Suprapubic skin (tissue), 4 donors: Measurements from ENCODE around the gene DYNC2H1. TPM values are rescaled to one million over a fixed set of nuclear protein-coding genes. Genes with fewer than 3 reads are reported as not detected.

Experiments used
- DNase-seq, 2 donors: peaks; one replicate each; pipeline ENCODE4 v3.0.0-alpha.2; 2019; ENCODE audit warnings: low spot score in 2 of 2
- H3K27ac ChIP-seq: fragments of 200-600 bp; sonication (generic); one replicate; pipeline ENCODE4 v1.5.1; 2019
- H3K27me3 ChIP-seq: fragments of 200-600 bp; sonication (generic); one replicate; pipeline ENCODE4 v1.5.1; 2019
- H3K36me3 ChIP-seq: fragments of 200-600 bp; sonication (generic); one replicate; pipeline ENCODE4 v1.5.1; 2019
- H3K4me1 ChIP-seq: fragments of 200-600 bp; sonication (generic); one replicate; pipeline ENCODE4 v1.5.1; 2019
- H3K4me3 ChIP-seq: fragments of 200-600 bp; sonication (generic); one replicate; pipeline ENCODE4 v1.5.1; 2019; ENCODE audit warnings: mild to moderate bottlenecking
- H3K9me3 ChIP-seq: fragments of 200-600 bp; sonication (generic); one replicate; pipeline ENCODE4 v1.5.1; 2019
- CTCF ChIP-seq, 2 donors: fragments of 200-600 bp in 1 of 2; fragments of 450-650 bp in 1 of 2; sonication (generic) in 1 of 2; IDR thresholded peaks; one replicate each; pipeline ENCODE4 v1.5.1; 2016 to 2019; ENCODE audit warnings: antibody characterized with exemption in 2 of 2, mild to moderate bottlenecking in 1 of 2, moderate library complexity in 1 of 2
- EP300 ChIP-seq: sonication (generic); formaldehyde crosslinking; IDR thresholded peaks from one replicate; pipeline ENCODE4 v1.6.1; 2017; ENCODE audit warnings: antibody characterized with exemption
- POLR2A ChIP-seq, 2 donors: fragments of 450-650 bp; IDR thresholded peaks; one replicate each; pipeline ENCODE4 v1.6.1; 2017; ENCODE audit warnings: antibody characterized with exemption in 2 of 2, mild to moderate bottlenecking in 2 of 2, moderate library complexity in 2 of 2
- POLR2AphosphoS5 ChIP-seq, 3 donors: sonication (generic); formaldehyde crosslinking; IDR thresholded peaks; one replicate each; pipeline ENCODE4 v1.6.1; 2017; ENCODE audit warnings: antibody characterized with exemption in 3 of 3
- WGBS: methylation state at CpG from one replicate; pipeline ENCODE4 v1.1.5; 2018; 5-methylcytosine and 5-hydroxymethylcytosine counted together
- total RNA-seq, 4 donors: library from RNA; depleted of rRNA; stranded (reverse); fragments of >200 nt; gene quantifications; one replicate each; pipeline ENCODE4 v1.1.0, GENCODE V29; 2016

The DYNC2H1 gene
- total RNA-seq, 4 donors from 2014 or later, result 8.4 to 33.2 (median 11.5) TPM

GRCh38 chr11:103418014-103418413 is 308.8 kb downstream of the DYNC2H1 start:
- H3K4me3 ChIP-seq, result no peak overlapping the region
- H3K4me1 ChIP-seq, result no peaks in the 10 kb centered on the region
- no peak overlapping the region for H3K27ac ChIP-seq
- no peaks in the 10 kb centered on the region for H3K9me3 ChIP-seq
- no peaks in the 10 kb centered on the region for H3K27me3 ChIP-seq
- TF ChIP-seq EP300, result no peak
- no peak for DNase-seq
- no peaks in the 10 kb centered on the region for H3K36me3 ChIP-seq

- Histone ChIP-seq H3K4me3 (no peak overlapping the region), H3K4me1 (no peaks in the 10 kb centered on the region), H3K36me3 (no peaks in the 10 kb centered on the region), H3K27me3 (no peaks in the 10 kb centered on the region), H3K9me3 (no peaks in the 10 kb centered on the region), H3K27ac (no peak overlapping the region)
- DNase-seq, result no peak
- 91% methylated on average over 2 of the region's 2 CpGs for WGBS
- TF ChIP-seq POLR2AphosphoS5 (IDR thresholded peaks at IDR 0.05), result no peak
- TF ChIP-seq POLR2A (IDR thresholded peaks at IDR 0.05), result no peak
- no peak for TF ChIP-seq CTCF (IDR thresholded peaks at IDR 0.05)
- TF ChIP-seq EP300, result no peak
Measured at GRCh38 chr11:103420593-103420992, 311.4 kb downstream of the DYNC2H1 start.

GRCh38 chr11:103433386-103434072 is 324.3 kb downstream of the DYNC2H1 start:
- H3K9me3 ChIP-seq, result no peaks in the 10 kb centered on the region
- TF ChIP-seq CTCF (IDR thresholded peaks at IDR 0.05) (no peak), POLR2AphosphoS5 (IDR thresholded peaks at IDR 0.05) (no peak), POLR2A (IDR thresholded peaks at IDR 0.05) (no peak), EP300 (no peak)
- DNase-seq, result no peak
- no peaks in the 10 kb centered on the region for H3K27me3 ChIP-seq
- no peaks in the 10 kb centered on the region for H3K4me1 ChIP-seq
- H3K36me3 ChIP-seq, result peaks cover 5% of the 10 kb centered on the region
- WGBS, result 44% methylated on average over 6 of the region's 6 CpGs
- H3K4me3 ChIP-seq, result no peak overlapping the region
- H3K27ac ChIP-seq, result no peak overlapping the region

- WGBS, result 24% methylated on average over 1 of the region's 1 CpG
- H3K4me3 ChIP-seq, result no peak overlapping the region
- H3K9me3 ChIP-seq, result no peaks in the 10 kb centered on the region
- no peak overlapping the region for H3K27ac ChIP-seq
- TF ChIP-seq POLR2A (IDR thresholded peaks at IDR 0.05), result no peak
- H3K27me3 ChIP-seq, result no peaks in the 10 kb centered on the region
- no peaks in the 10 kb centered on the region for H3K4me1 ChIP-seq
- no peak for DNase-seq
- H3K36me3 ChIP-seq, result peaks cover 5% of the 10 kb centered on the region
Measured at GRCh38 chr11:103434073-103434411, 324.8 kb downstream of the DYNC2H1 start.

GRCh38 chr11:103436131-103436770 is 327.0 kb downstream of the DYNC2H1 start:
- no peaks in the 10 kb centered on the region for H3K9me3 ChIP-seq
- H3K27ac ChIP-seq, result no peak overlapping the region
- peaks cover 5% of the 10 kb centered on the region for H3K36me3 ChIP-seq
- no peaks in the 10 kb centered on the region for H3K4me1 ChIP-seq
- TF ChIP-seq POLR2AphosphoS5 (IDR thresholded peaks at IDR 0.05), result no peak
- TF ChIP-seq CTCF (IDR thresholded peaks at IDR 0.05), result no peak
- no peak for TF ChIP-seq POLR2A (IDR thresholded peaks at IDR 0.05)
- TF ChIP-seq EP300, result no peak
- DNase-seq, result no peak
- H3K27me3 ChIP-seq, result no peaks in the 10 kb centered on the region
- H3K4me3 ChIP-seq, result no peak overlapping the region
- 75% methylated on average over 3 of the region's 3 CpGs for WGBS

GRCh38 chr11:103441021-103441420 is 331.8 kb downstream of the DYNC2H1 start:
- TF ChIP-seq POLR2AphosphoS5 (IDR thresholded peaks at IDR 0.05), result no peak
- no peak for TF ChIP-seq EP300
- no peak for TF ChIP-seq POLR2A (IDR thresholded peaks at IDR 0.05)
- no peak for TF ChIP-seq CTCF (IDR thresholded peaks at IDR 0.05)

More at GRCh38 chr11:103441021-103441420, 331.8 kb downstream of the DYNC2H1 start:
- Histone ChIP-seq H3K27me3 (no peaks in the 10 kb centered on the region), H3K4me3 (no peak overlapping the region), H3K36me3 (peaks cover 5% of the 10 kb centered on the region), H3K27ac (no peak overlapping the region), H3K9me3 (no peaks in the 10 kb centered on the region), H3K4me1 (no peaks in the 10 kb centered on the region)
- DNase-seq, result no peak
- WGBS, result 91% methylated on average over 5 of the region's 5 CpGs
